Motor neuron (in vitro differentiated cells): ENCODE measurements around the gene CNKSR3. TPM values are rescaled to one million over a fixed set of nuclear protein-coding genes. Genes with fewer than 3 reads are reported as not detected.
A peak's percentile ranks its signal among the peaks of the same experiment; 100 is the strongest.

ENCODE experiments used
- ATAC-seq, 8 experiments: fragments of 200-7000 bp; cut with Tn5 transposase; replicated peaks in 6 of 8; 2 replicates each; pipeline ENCODE4 v1.8.0; 2021; ENCODE audit warnings: mild to moderate bottlenecking in 8 of 8, moderate library complexity in 8 of 8
- H3K27ac ChIP-seq, 2 donors: fragments of 250-450 bp; sonication (Bioruptor Pico); 2 replicates each; pipeline ENCODE4 v1.9.0; 2021; ENCODE audit warnings: antibody characterized with exemption in 2 of 2, mild to moderate bottlenecking in 2 of 2, moderate library complexity in 1 of 2
- H3K4me1 ChIP-seq, 2 donors: fragments of 250-450 bp; sonication (Bioruptor Pico); replicated peaks in 1 of 2; 2 replicates each; pipeline ENCODE4 v1.6.1; 2021; ENCODE audit warnings: antibody characterized with exemption in 2 of 2, mild to moderate bottlenecking in 2 of 2, moderate library complexity in 1 of 2
- H3K4me3 ChIP-seq, 5 donors: fragments of 250-450 bp; sonication (Bioruptor Pico); 2 replicates each; pipeline ENCODE4 v1.9.0; 2021; ENCODE audit warnings: antibody characterized with exemption in 5 of 5, mild to moderate bottlenecking in 5 of 5, moderate library complexity in 4 of 5
- WGBS, 10 experiments: fragments of 450-650 bp; shearing (Covaris generic); methylation state at CpG; one replicate each; pipeline ENCODE4 v1.0.0; 2022; 5-methylcytosine and 5-hydroxymethylcytosine counted together
- in situ Hi-C, 9 experiments: fragments of 400-800 bp; cut with MboI; loops; one replicate each; pipeline ENCODE4 v1.15.0; 2021; ENCODE audit warnings: low sequenced_read_pairs in 9 of 9, low pct_unique_long_range_greater_than_20kb in 2 of 9; ENCODE audit not compliant: unreplicated experiment in 9 of 9
- total RNA-seq, 8 experiments: library from RNA; unstranded; fragments of 300-600 nt; gene quantifications; 2 replicates each; pipeline versions ENCODE4 v1.2.3 to v1.2.4, GENCODE V29; 2022

The CNKSR3 gene
- total RNA-seq, 8 experiments from 2014 or later, result 2.0 to 21.5 (median 3.5) TPM

DNA sequence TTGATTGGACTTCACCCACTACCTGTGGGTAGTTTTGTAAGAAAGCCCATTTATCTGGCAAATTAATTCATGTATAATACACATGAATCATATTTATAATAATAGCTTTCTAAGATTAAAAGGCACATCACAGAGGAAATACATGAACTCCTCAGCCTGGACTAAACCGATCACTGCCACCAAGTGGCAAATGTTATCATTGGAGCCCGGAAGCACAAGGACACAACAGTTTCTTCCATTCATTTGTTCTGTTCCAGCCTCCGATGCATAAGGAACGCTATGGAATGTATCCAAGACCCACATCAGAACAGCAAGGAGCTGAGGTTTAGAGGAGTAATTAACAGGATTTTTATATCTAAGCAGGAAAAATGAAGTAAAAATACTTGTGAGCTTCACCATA is 139.9 kb downstream of the CNKSR3 start:
- WGBS, 10 experiments, result 0 to 47% (median 28%) methylated on average over 2 to 4 of the region's 4 CpGs; no CpG with 5 or more reads in 2 of the 10 experiments
- in situ Hi-C loops, result loop anchor here in 1 of 9 experiments (25.0 kb wide), 1 partner anchor 208 kb away; no protein-coding TSS in a partner anchor
- Histone ChIP-seq H3K27ac (no peak overlapping the region), H3K4me3 (no peak overlapping the region), H3K4me1 (peaks cover 0 to 7% of the 10 kb centered on the region in 2 donors)
- peak in 7 of 8 experiments; percentile 29 to 79 (median 61) for ATAC-seq

DNA sequence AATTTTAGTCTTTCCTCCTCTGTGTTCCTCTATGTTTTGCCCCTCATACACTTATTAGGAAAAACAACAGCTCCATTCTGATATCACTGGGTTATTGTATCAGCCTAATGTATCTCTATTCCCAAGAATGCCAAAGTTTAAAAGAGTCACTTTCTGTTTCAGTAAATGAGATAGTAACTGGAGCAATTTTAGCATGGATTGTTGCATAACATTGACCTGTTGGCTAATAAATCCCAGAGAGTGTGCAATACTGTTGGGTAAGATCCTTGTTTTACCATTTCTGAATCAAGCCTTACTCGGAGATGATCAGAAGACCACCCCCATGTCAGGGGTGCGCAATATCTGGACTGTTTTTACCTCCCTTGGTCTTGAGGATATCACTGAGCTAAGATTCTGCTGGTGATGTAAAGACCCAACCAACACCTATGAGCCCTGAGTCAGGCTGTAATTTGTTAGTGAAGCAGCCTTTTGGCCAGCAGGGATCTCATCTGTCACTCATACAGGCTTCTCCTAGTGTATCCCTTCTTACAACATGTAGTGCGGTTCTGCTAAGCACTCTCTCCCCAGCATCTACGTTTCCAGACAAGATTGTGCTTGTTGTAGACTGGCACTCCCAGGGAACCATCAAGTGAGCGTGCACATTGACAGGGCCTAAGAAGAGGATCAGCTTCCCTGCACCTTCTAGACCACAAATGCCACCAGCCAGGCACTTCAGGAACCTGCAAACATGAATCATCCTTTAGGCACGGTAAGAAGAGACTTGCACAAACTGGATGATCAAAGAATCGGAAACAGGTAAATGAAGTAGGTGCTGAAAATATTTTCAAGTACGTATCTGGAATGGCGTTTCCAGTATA is 142.4 kb downstream of the CNKSR3 start:
- in situ Hi-C loops, result loop anchor here in 2 of 9 experiments (10.0 to 25.0 kb wide), 2 partner anchors 206 to 213 kb away; no protein-coding TSS in a partner anchor
- peaks cover 0 to 7% of the 10 kb centered on the region in 2 donors for H3K4me1 ChIP-seq
- ATAC-seq, result no peak
- no peak overlapping the region for H3K4me3 ChIP-seq
- H3K27ac ChIP-seq, result no peak overlapping the region
- WGBS, 10 experiments, result 49 to 100% (median 89%) methylated on average over 2 to 9 of the region's 9 CpGs; no CpG with 5 or more reads in 1 of the 10 experiments

DNA sequence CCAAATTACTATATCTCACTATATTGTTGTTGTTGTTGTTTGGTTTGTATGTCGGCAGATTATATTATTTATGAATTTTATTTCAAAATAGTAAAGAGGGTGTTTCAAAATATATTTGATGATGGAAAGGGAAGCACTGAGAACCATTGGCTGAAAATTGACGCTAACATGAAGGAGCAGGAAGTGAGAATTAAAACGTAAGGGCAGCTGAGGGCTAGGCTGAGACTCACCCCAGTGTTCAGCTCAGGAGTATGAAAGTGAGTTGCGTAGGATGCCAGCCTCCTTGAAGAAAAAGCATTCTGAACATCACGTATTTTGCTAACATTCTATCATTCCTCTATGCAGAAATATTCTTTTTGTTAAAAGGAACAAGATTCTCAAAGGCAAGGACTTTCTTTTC is 143.1 kb downstream of the CNKSR3 start:
- WGBS, 10 experiments, result 70 to 100% (median 91%) methylated on average over 1 to 5 of the region's 5 CpGs
- peaks cover 0 to 7% of the 10 kb centered on the region in 2 donors for H3K4me1 ChIP-seq
- H3K27ac ChIP-seq, result no peak overlapping the region
- no peak for ATAC-seq
- in situ Hi-C loops, result loop anchor here in 2 of 9 experiments (10.0 to 25.0 kb wide), 2 partner anchors 205 to 213 kb away; no protein-coding TSS in a partner anchor
- no peak overlapping the region for H3K4me3 ChIP-seq

DNA sequence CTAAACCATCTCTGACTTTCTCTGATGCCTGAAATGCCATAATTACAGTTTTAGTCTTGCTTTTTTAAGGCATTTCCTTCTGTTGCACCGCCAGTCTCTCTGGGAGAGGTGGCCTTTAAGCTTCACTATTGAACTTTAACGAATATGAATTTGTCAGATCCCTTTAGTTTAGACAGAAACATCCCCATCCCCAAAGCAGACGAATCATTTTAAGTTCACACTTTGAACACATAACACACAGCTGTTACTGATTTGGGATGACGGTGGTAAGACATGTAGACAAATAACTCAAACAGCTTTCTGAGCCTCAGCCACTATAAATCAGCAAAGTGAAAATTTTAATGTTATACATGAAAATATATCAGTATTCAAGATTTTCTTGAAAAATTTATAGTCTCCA is 146.7 kb downstream of the CNKSR3 start:
- ATAC-seq, result no peak
- in situ Hi-C loops, result loop anchor here in 2 of 9 experiments (10.0 to 25.0 kb wide), 2 partner anchors 202 to 209 kb away; no protein-coding TSS in a partner anchor
- H3K4me3 ChIP-seq, result no peak overlapping the region
- peaks cover 0 to 3% of the 10 kb centered on the region in 2 donors for H3K4me1 ChIP-seq
- no peak overlapping the region for H3K27ac ChIP-seq
- 7 to 96% (median 78%) methylated on average over 1 to 4 of the region's 4 CpGs; no CpG with 5 or more reads in 1 of the 10 experiments for WGBS, 10 experiments

DNA sequence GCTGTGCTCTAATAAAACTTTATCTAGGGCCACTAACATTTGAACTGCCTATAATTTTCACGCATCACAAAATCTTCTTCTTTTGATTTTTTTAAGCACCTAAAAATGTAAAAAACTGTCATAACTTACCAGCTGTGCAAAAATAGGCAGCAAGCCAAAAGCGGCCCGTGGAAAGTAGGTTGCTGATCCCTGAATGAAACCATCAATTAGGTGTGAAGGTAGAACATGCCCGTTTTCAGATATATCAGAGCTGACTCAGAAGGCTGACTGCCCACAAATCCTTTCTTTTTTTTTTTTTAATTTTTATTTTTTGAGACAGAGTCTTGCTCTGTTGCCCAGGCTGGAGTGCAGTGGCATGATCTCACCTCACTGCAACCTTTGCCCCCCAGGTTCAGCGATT is 149.0 kb downstream of the CNKSR3 start:
- Histone ChIP-seq H3K4me3 (no peak overlapping the region), H3K27ac (no peak overlapping the region), H3K4me1 (peaks cover 0 to 3% of the 10 kb centered on the region in 2 donors)
- no peak for ATAC-seq
- in situ Hi-C loops, result loop anchor here in 2 of 9 experiments (10.0 to 25.0 kb wide), 2 partner anchors 199 to 207 kb away; no protein-coding TSS in a partner anchor
- 78 to 100% (median 97%) methylated on average over 1 to 5 of the region's 5 CpGs for WGBS, 10 experiments

DNA sequence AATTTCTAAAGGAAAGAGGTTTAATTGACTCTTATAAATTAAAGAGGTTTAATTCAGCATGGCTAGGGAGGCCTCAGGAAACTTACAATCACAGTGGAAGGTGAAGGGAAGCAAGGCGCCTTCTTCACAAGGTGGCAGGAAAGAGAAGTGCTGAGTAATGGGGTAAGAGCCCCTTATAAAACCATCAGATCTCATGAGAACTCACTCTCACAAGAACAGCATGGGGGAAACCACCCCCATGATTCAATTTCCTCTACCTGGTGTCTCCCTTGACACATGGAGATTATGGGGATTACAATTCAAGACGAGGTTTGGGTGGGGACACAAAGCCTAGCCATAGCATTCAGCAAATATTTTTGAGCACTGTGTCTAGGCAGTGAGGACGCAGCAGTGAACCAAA is 150.0 kb downstream of the CNKSR3 start:
- Histone ChIP-seq H3K4me1 (peaks cover 0 to 3% of the 10 kb centered on the region in 2 donors), H3K4me3 (no peak overlapping the region), H3K27ac (no peak overlapping the region)
- in situ Hi-C loops, result loop anchor here in 2 of 9 experiments (10.0 to 25.0 kb wide), 2 partner anchors 198 to 206 kb away; no protein-coding TSS in a partner anchor
- no peak for ATAC-seq
- WGBS, 10 experiments, result 79 to 100% (median 98%) methylated on average over 1 to 3 of the region's 3 CpGs; no CpG with 5 or more reads in 2 of the 10 experiments

DNA sequence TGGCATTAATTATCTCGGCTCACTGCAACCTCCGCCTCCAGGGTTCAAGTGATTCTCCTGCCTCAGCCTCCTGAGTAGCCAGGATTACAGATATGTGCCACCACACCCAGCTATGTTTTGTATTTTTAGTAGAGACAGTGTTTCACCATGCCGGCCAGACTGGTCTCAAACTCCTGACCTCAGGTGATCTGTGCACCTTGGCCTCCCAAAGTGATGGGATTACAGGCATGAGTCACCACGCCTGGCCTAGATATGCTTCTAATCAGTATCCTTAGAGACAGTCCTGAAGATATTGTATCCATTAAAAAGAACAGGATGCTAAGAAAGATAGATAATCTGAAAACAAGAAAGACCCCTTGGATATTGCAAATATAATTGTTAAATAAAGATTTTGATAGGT is 150.8 kb downstream of the CNKSR3 start:
- Histone ChIP-seq H3K4me1 (peaks cover 0 to 3% of the 10 kb centered on the region in 2 donors), H3K27ac (no peak overlapping the region), H3K4me3 (no peak overlapping the region)
- in situ Hi-C loops, result loop anchor here in 2 of 9 experiments (10.0 to 25.0 kb wide), 2 partner anchors 197 to 205 kb away; no protein-coding TSS in a partner anchor
- ATAC-seq, result peak in 1 of 8 experiments; percentile 6
- 46 to 100% (median 83%) methylated on average over 1 to 4 of the region's 4 CpGs; no CpG with 5 or more reads in 3 of the 10 experiments for WGBS, 10 experiments

DNA sequence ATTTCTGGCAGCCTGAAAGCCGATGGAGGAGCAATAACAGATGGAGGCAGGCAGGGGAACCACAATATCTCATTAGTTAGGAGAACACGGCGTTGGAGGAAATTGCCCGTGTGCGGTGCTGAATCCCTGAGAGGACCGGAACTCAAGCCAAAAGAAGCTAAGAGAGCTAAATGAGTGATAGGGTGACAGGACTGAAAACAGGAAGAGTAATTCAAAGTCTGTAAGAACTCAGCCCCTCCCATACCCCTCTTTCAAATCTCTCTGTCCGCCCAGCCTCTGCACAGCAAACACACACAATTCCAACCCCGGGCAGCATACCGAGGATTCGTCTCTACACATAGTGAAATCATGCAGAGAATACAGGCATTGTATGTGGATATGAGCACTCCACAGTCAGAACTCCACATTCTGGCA is 151.3 kb downstream of the CNKSR3 start:
- Histone ChIP-seq H3K27ac (no peak overlapping the region), H3K4me1 (peaks cover 0 to 3% of the 10 kb centered on the region in 2 donors), H3K4me3 (no peak overlapping the region)
- in situ Hi-C loops, result loop anchor here in 1 of 9 experiments (25.0 kb wide), 1 partner anchor 197 kb away; no protein-coding TSS in a partner anchor
- ATAC-seq, result peak; percentile 37 to 99 (median 87)
- WGBS, 10 experiments, result 7 to 93% (median 70%) methylated on average over 1 to 10 of the region's 10 CpGs; no CpG with 5 or more reads in 1 of the 10 experiments

DNA sequence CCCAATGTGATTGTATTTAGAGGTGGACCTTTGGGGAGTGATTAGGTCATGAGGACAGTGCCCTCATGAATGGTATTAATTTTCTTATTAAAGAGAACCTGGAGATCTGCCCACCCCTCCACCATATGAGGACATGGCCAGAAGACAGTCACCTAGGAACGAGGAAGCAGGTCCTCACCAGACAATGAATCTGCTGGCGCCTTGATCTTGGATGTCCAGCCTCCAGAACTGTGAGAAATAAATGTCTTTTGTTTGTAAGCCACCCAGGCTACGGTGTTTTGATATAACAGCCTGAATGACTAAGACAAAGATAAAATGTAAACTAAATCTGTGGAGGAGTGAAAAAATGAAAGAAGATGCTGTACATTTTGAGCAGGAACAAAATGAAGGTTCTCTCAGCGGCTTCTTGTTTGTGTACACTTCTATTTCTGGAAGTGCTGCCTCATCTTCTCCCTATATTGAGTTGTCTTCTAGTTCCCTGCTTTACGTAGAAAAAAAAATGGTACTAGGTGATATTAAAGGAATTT is 152.4 kb downstream of the CNKSR3 start:
- in situ Hi-C loops, result loop anchor here in 1 of 9 experiments (25.0 kb wide), 1 partner anchor 196 kb away; no protein-coding TSS in a partner anchor
- peaks cover 0 to 3% of the 10 kb centered on the region in 2 donors for H3K4me1 ChIP-seq
- no peak overlapping the region for H3K27ac ChIP-seq
- ATAC-seq, result no peak
- no peak overlapping the region for H3K4me3 ChIP-seq
- WGBS, 10 experiments, result 78 to 100% (median 96%) methylated on average over 1 to 5 of the region's 5 CpGs

DNA sequence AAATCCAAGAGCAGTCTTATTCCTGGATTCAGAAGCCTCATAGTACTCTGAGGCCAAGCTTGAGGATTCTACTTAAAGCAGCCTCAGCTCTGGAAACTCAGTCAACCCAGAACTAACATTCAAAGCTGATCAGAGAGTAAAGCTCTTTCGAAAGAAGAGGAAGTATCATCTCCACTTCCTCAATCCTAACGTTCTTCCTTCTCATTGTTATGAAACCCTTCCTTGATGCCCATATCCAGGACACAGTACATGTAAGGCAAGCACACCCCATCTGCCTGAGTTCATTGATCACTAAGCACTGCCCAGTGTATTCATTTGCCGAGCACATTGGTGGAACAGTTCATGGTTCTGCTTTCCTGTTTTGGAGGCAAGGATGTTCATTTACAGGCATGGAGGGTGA is 153.8 kb downstream of the CNKSR3 start, which contains the start of gene IPCEF1:
IPCEF1 (minus strand) TSS at position 114 of the 400 bp plus-strand sequence. CDS start 90,856 bp downstream, outside the sequence.
- Histone ChIP-seq H3K4me3 (no peak within 1 kb of the TSS), H3K27ac (no peak within 1 kb of the TSS), H3K4me1 (peaks cover 0 to 3% of the 10 kb centered on the region in 2 donors)
- 31 to 100% (median 91%) methylated on average over 1 to 3 of the region's 3 CpGs; no CpG with 5 or more reads in 2 of the 10 experiments for WGBS, 10 experiments
- no peak for ATAC-seq
- in situ Hi-C loops, result loop anchor here in 1 of 9 experiments (25.0 kb wide), 1 partner anchor 194 kb away; no protein-coding TSS in a partner anchor

DNA sequence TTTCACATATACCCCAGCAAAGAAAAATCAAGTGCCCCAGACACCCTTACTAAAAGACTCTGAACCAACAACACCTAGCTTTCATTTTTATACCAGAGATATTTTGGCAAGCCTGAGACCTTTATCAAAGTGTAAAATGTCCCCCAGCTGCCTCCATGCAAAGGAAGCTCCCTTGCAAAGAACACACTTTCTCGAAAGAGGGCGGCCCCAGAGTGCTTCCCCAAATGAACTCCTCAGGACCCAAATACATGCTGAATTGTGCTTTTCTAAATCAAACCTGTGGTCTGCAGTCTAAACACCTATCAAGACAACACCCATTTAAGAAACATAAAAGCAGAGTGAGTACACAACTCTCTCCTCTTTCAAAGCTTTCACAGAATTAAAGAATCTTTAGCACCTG is 154.4 kb downstream of the CNKSR3 start:
- Histone ChIP-seq H3K4me1 (peaks cover 0 to 3% of the 10 kb centered on the region in 2 donors), H3K27ac (no peak overlapping the region), H3K4me3 (no peak overlapping the region)
- no peak for ATAC-seq
- 78 to 100% (median 100%) methylated on average over 1 to 2 of the region's 2 CpGs; no CpG with 5 or more reads in 3 of the 10 experiments for WGBS, 10 experiments
- in situ Hi-C loops, result loop anchor here in 1 of 9 experiments (25.0 kb wide), 1 partner anchor 194 kb away; no protein-coding TSS in a partner anchor

DNA sequence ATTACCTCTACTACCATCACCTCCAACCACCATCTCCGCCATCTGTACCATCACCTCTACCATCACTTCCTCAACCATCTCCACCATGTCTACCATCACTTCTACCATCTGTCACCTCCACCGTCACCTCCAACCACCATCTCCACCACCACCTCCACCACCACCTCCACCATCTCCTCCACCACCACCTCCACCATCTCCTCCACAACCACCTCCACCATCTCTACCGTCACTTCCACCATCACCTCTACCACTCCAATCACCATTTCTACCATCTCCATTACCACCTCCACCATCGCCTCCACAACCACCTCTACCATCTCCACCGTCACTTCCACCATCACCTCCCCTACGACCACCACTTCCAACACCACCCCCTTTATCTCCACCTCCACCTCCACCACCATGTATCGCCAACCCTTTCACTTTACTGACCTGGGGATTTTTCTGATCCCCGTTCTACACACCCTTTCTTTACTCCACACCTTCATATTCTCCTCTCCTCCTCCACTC is 156.2 kb downstream of the CNKSR3 start:
- Histone ChIP-seq H3K27ac (no peak overlapping the region), H3K4me1 (peaks cover 0 to 3% of the 10 kb centered on the region in 2 donors), H3K4me3 (no peak overlapping the region)
- 56 to 100% (median 93%) methylated on average over 1 to 7 of the region's 8 CpGs; no CpG with 5 or more reads in 1 of the 10 experiments for WGBS, 10 experiments
- ATAC-seq, result no peak
- in situ Hi-C loops, result loop anchor here in 1 of 9 experiments (25.0 kb wide), 1 partner anchor 192 kb away; no protein-coding TSS in a partner anchor
